Measurements from ENCODE around the gene CH25H.
"Not testable (repeated sequence)": the region's sequence is repeated elsewhere in the genome, so short reads cannot be mapped to it uniquely, and the experiment has no call there.

Gene CH25H

GRCh38 chr10:89175816-89176215 is 31.3 kb downstream of the CH25H start:
- no peak for TF ChIP-seq CTCF (IDR thresholded peaks at IDR 0.05; ENCODE audit: poor library complexity, severe bottlenecking)
- DNase-seq (ENCODE audit: low spot score) (no peak), ATAC-seq (ENCODE audit: low read depth) (no peak)
- Histone ChIP-seq H3K36me3 (ENCODE audit: low read depth) (no peaks in the 10 kb centered on the region), H3K4me1 (ENCODE audit: insufficient read depth, poor library complexity, severe bottlenecking) (no peaks in the 10 kb centered on the region), H3K27ac (ENCODE audit: poor library complexity, severe bottlenecking) (no peak overlapping the region), H3K4me3 (ENCODE audit: severe bottlenecking) (no peak overlapping the region), H3K9me3 (ENCODE audit: severe bottlenecking) (no peaks in the 10 kb centered on the region), H3K27me3 (ENCODE audit: insufficient read depth, poor library complexity, severe bottlenecking) (no peaks in the 10 kb centered on the region)

GRCh38 chr10:89173075-89173474 is 34.0 kb downstream of the CH25H start:
- Histone ChIP-seq H3K36me3 (ENCODE audit: low read depth) (no peaks in the 10 kb centered on the region), H3K27me3 (ENCODE audit: insufficient read depth, poor library complexity, severe bottlenecking) (no peaks in the 10 kb centered on the region), H3K27ac (ENCODE audit: poor library complexity, severe bottlenecking) (no peak overlapping the region), H3K9me3 (ENCODE audit: severe bottlenecking) (no peaks in the 10 kb centered on the region), H3K4me1 (ENCODE audit: insufficient read depth, poor library complexity, severe bottlenecking) (no peaks in the 10 kb centered on the region), H3K4me3 (ENCODE audit: severe bottlenecking) (no peak overlapping the region)
- ATAC-seq (ENCODE audit: low read depth) = no peak
- DNase-seq (ENCODE audit: low spot score) = no peak
- TF ChIP-seq CTCF (IDR thresholded peaks at IDR 0.05; ENCODE audit: poor library complexity, severe bottlenecking) = no peak

GRCh38 chr10:89171996-89172395 is 35.1 kb downstream of the CH25H start:
- no peak overlapping the region for H3K27ac ChIP-seq (ENCODE audit: poor library complexity, severe bottlenecking)
- ATAC-seq (ENCODE audit: low read depth) (no peak), DNase-seq (ENCODE audit: low spot score) (no peak)
- H3K4me3 ChIP-seq (ENCODE audit: severe bottlenecking) = no peak overlapping the region
- no peaks in the 10 kb centered on the region for H3K9me3 ChIP-seq (ENCODE audit: severe bottlenecking)
- H3K36me3 ChIP-seq (ENCODE audit: low read depth) = no peaks in the 10 kb centered on the region
- TF ChIP-seq CTCF (IDR thresholded peaks at IDR 0.05; ENCODE audit: poor library complexity, severe bottlenecking) = no peak
- no peaks in the 10 kb centered on the region for H3K27me3 ChIP-seq (ENCODE audit: insufficient read depth, poor library complexity, severe bottlenecking)
- H3K4me1 ChIP-seq (ENCODE audit: insufficient read depth, poor library complexity, severe bottlenecking) = no peaks in the 10 kb centered on the region

- Histone ChIP-seq H3K27ac (ENCODE audit: poor library complexity, severe bottlenecking) (no peak overlapping the region), H3K36me3 (ENCODE audit: low read depth) (no peaks in the 10 kb centered on the region), H3K27me3 (ENCODE audit: insufficient read depth, poor library complexity, severe bottlenecking) (no peaks in the 10 kb centered on the region), H3K4me3 (ENCODE audit: severe bottlenecking) (no peak overlapping the region), H3K9me3 (ENCODE audit: severe bottlenecking) (no peaks in the 10 kb centered on the region), H3K4me1 (ENCODE audit: insufficient read depth, poor library complexity, severe bottlenecking) (no peaks in the 10 kb centered on the region)
- ATAC-seq (ENCODE audit: low read depth) (no peak), DNase-seq (ENCODE audit: low spot score) (no peak)
- TF ChIP-seq CTCF (IDR thresholded peaks at IDR 0.05; ENCODE audit: poor library complexity, severe bottlenecking) = no peak
Measured at GRCh38 chr10:89171263-89171872, 35.7 kb downstream of the CH25H start.

GRCh38 chr10:89168354-89168900 is 38.7 kb downstream of the CH25H start:
- H3K27me3 ChIP-seq (ENCODE audit: insufficient read depth, poor library complexity, severe bottlenecking); H3K27ac ChIP-seq (ENCODE audit: poor library complexity, severe bottlenecking); DNase-seq (ENCODE audit: low spot score); H3K36me3 ChIP-seq (ENCODE audit: low read depth); ATAC-seq (ENCODE audit: low read depth); H3K4me3 ChIP-seq (ENCODE audit: severe bottlenecking); H3K9me3 ChIP-seq (ENCODE audit: severe bottlenecking); H3K4me1 ChIP-seq (ENCODE audit: insufficient read depth, poor library complexity, severe bottlenecking): not testable (repeated sequence)

All from RWPE2 (cell line).